ENCODE results near the gene CHI3L2. TPM values are rescaled to one million over a fixed set of nuclear protein-coding genes. Genes with fewer than 3 reads are reported as not detected.

The CHI3L2 gene
- total and polyA plus RNA-seq, 2 of the 4 experiments (the other 2 are of a cell fraction) = 0.18 to 0.19 TPM

DNA sequence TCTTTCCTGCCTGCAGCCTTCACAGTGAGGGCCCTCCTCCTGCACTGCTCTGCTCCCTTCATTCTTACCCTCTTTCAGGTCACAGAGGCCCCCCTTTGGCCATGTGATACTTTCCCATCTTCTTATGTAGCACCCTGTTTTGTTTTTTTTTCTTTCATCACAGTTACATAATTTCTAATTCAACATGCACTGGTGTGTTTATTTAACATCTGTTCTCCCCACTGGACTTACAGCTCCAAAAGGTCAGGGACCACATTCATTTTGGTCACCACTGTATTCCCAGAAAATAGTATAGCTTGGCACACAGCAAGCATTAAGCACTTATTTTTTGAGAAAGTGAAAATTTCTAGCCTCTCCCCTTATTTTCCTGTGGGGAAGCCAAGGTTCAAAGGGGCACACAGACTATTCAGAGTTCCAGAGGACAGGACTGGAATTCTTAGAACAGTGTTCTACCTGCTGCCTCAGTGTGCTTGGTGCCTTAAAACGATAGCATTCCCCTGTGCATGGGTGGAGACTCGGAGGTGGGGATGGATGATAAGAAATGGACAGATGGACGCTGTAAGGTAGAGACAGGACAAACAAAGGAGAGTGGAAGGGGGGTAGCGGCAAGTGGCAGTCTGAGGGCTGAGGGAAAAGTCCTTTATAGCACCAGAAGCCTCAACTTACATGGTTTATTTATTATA is 32.4 kb upstream of the CHI3L2 start:
- Histone ChIP-seq H2BK5ac (ENCODE audit: low read depth, low read length, poor library complexity, severe bottlenecking) (no peak overlapping the region), H3K56ac (ENCODE audit: extremely low read depth, insufficient read depth, low read length) (no peak overlapping the region), H4K20me1 (ENCODE audit: insufficient read depth, low read length) (no peaks in the 10 kb centered on the region), H3K27ac (ENCODE audit: insufficient read depth, low read length) (no peak overlapping the region), H2AK5ac (ENCODE audit: low read depth, low read length) (peak overlapping the region; percentile 48; the same call in 1 of the 2 replicates), H3K27me3 (ENCODE audit: control insufficient read depth, insufficient read depth, low read length) (0 out of 2 replicates have a peak, but pooled peaks cover 4% of the 10 kb centered on the region), H3K36me3 (ENCODE audit: control insufficient read depth, insufficient read depth, low read length) (no peaks in the 10 kb centered on the region), H3K79me1 (ENCODE audit: low read depth in 1 of 2, low read length in 2 of 2) (0 out of 4 replicates have a peak, but pooled peaks cover 0 to 5% of the 10 kb centered on the region in 2 experiments), H3K4ac (ENCODE audit: low read depth, low read length) (peak overlapping the region; percentile 55; the same call in 1 of the 2 replicates), H3K4me2 (ENCODE audit: low read depth, low read length) (no peak overlapping the region; the same call in 1 of the 2 replicates), H2AFZ (replicated peaks; ENCODE audit: low read length, poor library complexity) (no peak overlapping the region), H3K14ac (replicated peaks; ENCODE audit: low read depth, low read length) (no peak overlapping the region), H3K9me3 (ENCODE audit: control insufficient read depth, insufficient read depth, low read length) (no peaks in the 10 kb centered on the region), H3K4me3 (ENCODE audit: insufficient read depth, low read depth, low read length) (no peak overlapping the region), H3K9me1 (ENCODE audit: insufficient read depth, low read length) (peaks cover 20% of the 10 kb centered on the region), H2BK20ac (ENCODE audit: low read depth, low read length) (peak overlapping the region; percentile 18; the same call in 1 of the 2 replicates), H3K4me1 (ENCODE audit: control insufficient read depth, insufficient read depth, low read length) (peaks cover 34% of the 10 kb centered on the region), H4K5ac (ENCODE audit: low read depth, low read length) (no peak overlapping the region), H2AK9ac (replicated peaks; ENCODE audit: low read depth, low read length, poor library complexity) (no peak overlapping the region), H4K8ac (ENCODE audit: low read depth in 2 of 2, low read length in 2 of 2) (no peak overlapping the region), H3K9ac (ENCODE audit: low read depth, low read length) (no peak overlapping the region), H3K23ac (ENCODE audit: low read depth, low read length) (no peak overlapping the region), H2BK15ac (ENCODE audit: low read depth, low read length) (no peak overlapping the region; the same call in 2 of the 3 replicates), H3K18ac (ENCODE audit: low read depth, low read length) (no peak overlapping the region), H4K91ac (ENCODE audit: insufficient read depth, low read depth, low read length) (no peak overlapping the region; the same call in 1 of the 2 replicates), H2BK120ac (ENCODE audit: low read depth, low read length) (no peak overlapping the region; the same call in 1 of the 2 replicates)
- POLR2A ChIA-PET (ENCODE audit: unreplicated experiment) = no interaction called here
- peak; percentile 7 for DNase-seq
- intact Hi-C loops (cut with micrococcal nuclease) = no loop called here
- dilution Hi-C loops (cut with HindIII; ENCODE audit: low sequenced_read_pairs, unreplicated experiment) = no loop called here
- CTCF ChIA-PET = no interaction called here
- ATAC-seq (ENCODE audit: low read depth) = 0 out of 2 replicates have a peak, but pooled peaks have one; percentile 2
- BruUV-seq (replicated peaks) = no TSS peak
- WGBS, 2 experiments (ENCODE audit: extremely low coverage in 2 of 2, insufficient read length in 1 of 2) = 77% methylated on average over 2 of the region's 4 CpGs; no CpG with 5 or more reads in 1 of the 2 experiments
- in situ Hi-C loops (cut with MboI; ENCODE audit: low sequenced_read_pairs) = no loop called here
- no peak for TF ChIP-seq NFE2L2 (IDR thresholded peaks at IDR 0.05; ENCODE audit: low read depth, low read length)
- TF ChIP-seq CTCF (conservative IDR thresholded peaks at IDR 0.05; ENCODE audit: low read depth, low read length) = no peak
- TF ChIP-seq RAD21 (IDR thresholded peaks at IDR 0.05; ENCODE audit: low read length) = no peak
- no peak for TF ChIP-seq BHLHE40 (IDR thresholded peaks at IDR 0.05; ENCODE audit: low read depth, low read length)
- no peak for TF ChIP-seq SMC3 (IDR thresholded peaks at IDR 0.05; ENCODE audit: low read depth, low read length)
- no peak for TF ChIP-seq CHD1 (IDR thresholded peaks at IDR 0.05; ENCODE audit: low read depth, low read length)
- no peak for TF ChIP-seq MAFK (IDR thresholded peaks at IDR 0.05; ENCODE audit: low read depth, low read length)
- no peak for TF ChIP-seq RCOR1 (IDR thresholded peaks at IDR 0.05; ENCODE audit: insufficient replicate concordance, low read length)
- TF ChIP-seq CEBPB (IDR thresholded peaks at IDR 0.05; ENCODE audit: low read depth, low read length) = no peak
- no peak for TF ChIP-seq RFX5 (IDR thresholded peaks at IDR 0.05; ENCODE audit: low read depth, low read length)
- TF ChIP-seq MXI1 (IDR thresholded peaks at IDR 0.05; ENCODE audit: borderline replicate concordance, low read depth, low read length) = no peak
- TF ChIP-seq POLR2A (IDR thresholded peaks at IDR 0.05; ENCODE audit: low read depth, low read length) = no peak
- no peak for TF ChIP-seq ELK1 (IDR thresholded peaks at IDR 0.05; ENCODE audit: borderline replicate concordance, low read depth, low read length)
- TF ChIP-seq MAZ (IDR thresholded peaks at IDR 0.05; ENCODE audit: borderline replicate concordance, low read depth, low read length) = no peak
- TF ChIP-seq, protein P1, sequence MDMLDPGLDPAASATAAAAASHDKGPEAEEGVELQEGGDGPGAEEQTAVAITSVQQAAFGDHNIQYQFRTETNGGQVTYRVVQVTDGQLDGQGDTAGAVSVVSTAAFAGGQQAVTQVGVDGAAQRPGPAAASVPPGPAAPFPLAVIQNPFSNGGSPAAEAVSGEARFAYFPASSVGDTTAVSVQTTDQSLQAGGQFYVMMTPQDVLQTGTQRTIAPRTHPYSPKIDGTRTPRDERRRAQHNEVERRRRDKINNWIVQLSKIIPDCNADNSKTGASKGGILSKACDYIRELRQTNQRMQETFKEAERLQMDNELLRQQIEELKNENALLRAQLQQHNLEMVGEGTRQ (IDR thresholded peaks at IDR 0.05; ENCODE audit: low read depth, low read length) = no peak
